ENCODE results near the gene ST3GAL3.

Gene ST3GAL3

DNA sequence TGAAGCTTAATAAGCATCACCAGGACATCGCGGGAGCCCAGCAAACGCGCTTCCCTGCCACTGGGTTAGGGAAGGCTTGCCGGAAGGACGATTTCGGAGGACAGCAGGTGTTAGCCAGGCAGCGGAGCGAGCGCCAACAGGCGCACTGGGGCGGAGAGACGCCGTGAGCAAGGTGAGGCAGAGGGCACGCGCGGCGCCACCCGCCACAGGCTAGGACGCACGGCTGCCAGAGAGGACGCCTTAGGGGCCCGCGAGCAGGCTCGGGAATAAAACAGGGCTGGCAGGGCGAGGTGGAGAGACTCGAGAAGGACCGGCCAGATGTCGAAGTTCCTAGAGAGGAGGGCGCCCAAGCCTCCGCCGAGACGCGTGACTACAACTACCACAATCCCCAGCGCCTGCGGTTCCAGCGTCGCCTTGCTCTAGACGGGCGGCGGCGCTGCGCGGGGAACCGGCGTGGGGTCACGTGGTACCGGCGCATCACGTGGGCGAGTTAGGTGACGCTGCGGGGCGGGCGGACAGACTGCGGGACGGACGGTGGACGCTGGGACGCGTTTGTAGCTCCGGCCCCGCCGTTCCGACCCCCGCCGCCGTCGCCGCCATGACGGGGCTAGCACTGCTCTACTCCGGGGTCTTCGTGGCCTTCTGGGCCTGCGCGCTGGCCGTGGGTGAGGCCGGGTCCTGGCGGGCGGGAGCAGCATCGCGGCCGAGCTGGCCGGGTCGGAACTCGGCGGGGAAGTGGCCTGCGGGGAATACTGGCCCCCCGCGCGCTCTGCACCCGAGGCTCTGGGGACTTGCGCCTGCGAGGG is 267.3 kb downstream of the ST3GAL3 start, which contains the start of gene ATP6V0B:
Gene ATP6V0B, plus strand, starts transcription at position 518 of the 806 bp plus-strand sequence. Its CDS starts 81 bp downstream, at position 599.
- DNase-seq (ENCODE audit: low read depth), result peak; percentile 90
- TF ChIP-seq CTCF (conservative IDR thresholded peaks at IDR 0.05; ENCODE audit: low read length), result peak; percentile 14; the same call in 1 of the 2 replicates
- peak within 1 kb of the TSS; percentile 90 for H3K4me3 ChIP-seq (ENCODE audit: low read length)

GRCh38 chr1:43975249-43975961 is 268.1 kb downstream of the ST3GAL3 start:
- TF ChIP-seq CTCF (conservative IDR thresholded peaks at IDR 0.05; ENCODE audit: low read length), result no peak
- DNase-seq (ENCODE audit: low read depth), result peak; percentile 17
- peak overlapping the region; percentile 90 for H3K4me3 ChIP-seq (ENCODE audit: low read length)

- TF ChIP-seq CTCF (conservative IDR thresholded peaks at IDR 0.05; ENCODE audit: low read length), result peak; percentile 24
- no peak for DNase-seq (ENCODE audit: low read depth)
These were observed 268.7 kb downstream of the ST3GAL3 start for GRCh38 chr1:43976045-43976444.

GRCh38 chr1:43976890-43977289 is 269.6 kb downstream of the ST3GAL3 start:
- peak overlapping the region; percentile 90; the same call in 1 of the 2 replicates for H3K4me3 ChIP-seq (ENCODE audit: low read length)
- no peak for DNase-seq (ENCODE audit: low read depth)
- no peak for TF ChIP-seq CTCF (conservative IDR thresholded peaks at IDR 0.05; ENCODE audit: low read length)

More at GRCh38 chr1:43976045-43976444, 268.7 kb downstream of the ST3GAL3 start:
- H3K4me3 ChIP-seq (ENCODE audit: low read length), result peak overlapping the region; percentile 90

DNA sequence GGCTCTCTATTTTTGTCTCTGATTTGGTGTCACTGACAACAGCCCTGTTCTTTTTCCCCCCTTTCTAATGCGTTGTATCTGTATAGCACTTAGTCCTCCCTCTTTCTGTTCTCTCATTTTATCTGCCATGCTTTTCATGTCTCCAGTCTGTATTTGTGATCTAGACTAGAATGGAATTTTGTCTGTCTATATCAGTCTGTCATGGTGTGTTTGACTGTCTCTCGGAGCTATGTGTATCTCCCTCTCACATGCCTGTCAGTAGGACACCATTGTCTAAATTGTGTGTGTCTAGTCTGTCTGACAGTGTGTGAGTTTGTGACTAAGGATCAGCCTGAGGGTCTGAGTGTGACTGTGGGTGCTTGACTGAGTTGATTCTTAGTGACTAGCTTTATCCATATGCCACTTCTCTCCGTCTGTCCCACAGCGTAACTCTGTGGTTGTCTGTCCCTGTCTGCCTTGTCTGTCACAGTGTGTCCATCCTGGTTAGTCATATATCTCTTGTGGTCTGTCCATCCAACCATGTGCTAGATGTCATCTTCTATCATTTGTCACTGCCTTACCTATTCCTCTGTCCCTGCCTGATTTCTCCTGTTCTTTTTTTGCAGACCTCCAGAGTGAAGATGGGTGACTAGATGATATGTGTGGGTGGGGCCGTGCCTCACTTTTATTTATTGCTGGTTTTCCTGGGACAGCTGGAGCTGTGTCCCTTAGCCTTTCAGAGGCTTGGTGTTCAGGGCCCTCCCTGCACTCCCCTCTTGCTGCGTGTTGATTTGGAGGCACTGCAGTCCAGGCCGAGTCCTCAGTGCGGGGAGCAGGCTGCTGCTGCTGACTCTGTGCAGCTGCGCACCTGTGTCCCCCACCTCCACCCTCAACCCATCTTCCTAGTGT is 270.3 kb downstream of the ST3GAL3 start:
- DNase-seq (ENCODE audit: low read depth), result no peak
- TF ChIP-seq CTCF (conservative IDR thresholded peaks at IDR 0.05; ENCODE audit: low read length), result no peak
- peak overlapping the region; percentile 70 for H3K4me3 ChIP-seq (ENCODE audit: low read length)

DNA sequence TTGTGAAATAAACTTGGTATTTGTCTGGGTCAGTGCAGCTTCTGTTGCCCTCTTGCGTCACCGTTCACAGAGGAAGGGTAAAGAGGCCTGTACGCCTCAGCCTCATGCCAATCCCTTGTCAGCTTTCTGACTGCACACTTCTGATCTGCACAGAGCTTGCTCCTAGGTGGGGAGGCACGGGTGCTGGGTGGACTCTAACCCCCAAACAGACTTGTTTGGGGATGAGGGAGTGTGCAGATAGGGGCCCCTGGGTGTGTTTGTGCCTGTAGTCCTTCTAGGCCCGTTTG is 270.9 kb downstream of the ST3GAL3 start:
- TF ChIP-seq CTCF (conservative IDR thresholded peaks at IDR 0.05; ENCODE audit: low read length), result no peak
- peak overlapping the region; percentile 70 for H3K4me3 ChIP-seq (ENCODE audit: low read length)

More for the DNA sequence above, 270.9 kb downstream of the ST3GAL3 start:
- no peak for DNase-seq (ENCODE audit: low read depth)

Data from AG10803 (cell line).